ENCODE data around the gene SUGCT. TPM values are rescaled to one million over a fixed set of nuclear protein-coding genes. Genes with fewer than 3 reads are reported as not detected.

The SUGCT gene
- total and polyA plus RNA-seq, 2 of the 13 experiments (the other 11 are each of a cell fraction or from before 2014, with no cell fraction given) = 10.1 to 22.2 TPM

DNA sequence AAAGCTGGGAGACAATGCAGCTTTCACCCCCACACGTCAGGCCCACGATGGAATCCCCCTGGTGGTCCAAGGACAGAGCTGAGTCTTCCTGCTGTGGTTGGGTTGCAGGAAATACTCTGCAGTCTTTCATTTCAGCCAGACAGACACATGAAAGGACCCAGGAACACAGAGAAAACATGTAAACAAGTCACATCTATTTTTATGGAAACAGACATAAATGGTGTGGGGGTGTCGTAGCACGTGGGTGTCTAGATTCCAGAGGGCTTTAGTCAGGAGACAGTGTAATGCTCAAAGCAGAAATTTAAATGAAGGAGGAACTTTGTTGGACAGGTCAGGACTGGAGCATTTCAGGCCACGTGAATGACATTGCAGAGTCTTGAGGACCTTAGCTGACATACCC, 444.6 kb downstream of the SUGCT start:
- POLR2A ChIA-PET = no interaction called here
- FAIRE-seq (no peak), DNase-seq (ENCODE audit: low spot score) (no peak), ATAC-seq (no peak)
- Histone ChIP-seq H3K9me3 (ENCODE audit: low read length) (no peaks in the 10 kb centered on the region), H3K4me3 (replicated peaks in 1 of 3; ENCODE audit: insufficient read depth in 1 of 3, low read depth in 2 of 3, low read length in 3 of 3) (no peak overlapping the region), H3K27ac (ENCODE audit: extremely low read length, insufficient read depth, low read length) (no peak overlapping the region), H4K20me1 (ENCODE audit: insufficient read depth, low read length) (no peaks in the 10 kb centered on the region), H3K36me3 (replicated peaks in 1 of 2; ENCODE audit: control insufficient read depth in 1 of 2, insufficient read depth in 2 of 2, low read length in 2 of 2) (no peaks in the 10 kb centered on the region), H3K9ac (ENCODE audit: insufficient read depth, low read depth, low read length) (no peak overlapping the region), H3K79me2 (ENCODE audit: insufficient read depth, low read length) (no peaks in the 10 kb centered on the region), H3K27me3 (ENCODE audit: control insufficient read depth in 1 of 2, insufficient read depth in 2 of 2, low read length in 2 of 2) (no peaks in the 10 kb centered on the region), H2AFZ (ENCODE audit: low read length) (no peak overlapping the region), H3K4me2 (ENCODE audit: low read depth, low read length) (no peak overlapping the region), H3K4me1 (ENCODE audit: insufficient read depth, low read length) (peaks cover 12% of the 10 kb centered on the region)
- CTCF ChIA-PET (ENCODE audit: low intra/inter-chr PET ratio, low total read pairs) = no interaction called here
- no peak for TF ChIP-seq ZNF558 (CRISPR knock-in tag; IDR thresholded peaks at IDR 0.05; ENCODE audit: borderline replicate concordance)
- TF ChIP-seq ZNF260 (CRISPR knock-in tag; IDR thresholded peaks at IDR 0.05; ENCODE audit: borderline replicate concordance, low read depth) = no peak
- no peak for TF ChIP-seq SMAD9 (CRISPR knock-in tag; IDR thresholded peaks at IDR 0.05)
- TF ChIP-seq, protein P1, sequence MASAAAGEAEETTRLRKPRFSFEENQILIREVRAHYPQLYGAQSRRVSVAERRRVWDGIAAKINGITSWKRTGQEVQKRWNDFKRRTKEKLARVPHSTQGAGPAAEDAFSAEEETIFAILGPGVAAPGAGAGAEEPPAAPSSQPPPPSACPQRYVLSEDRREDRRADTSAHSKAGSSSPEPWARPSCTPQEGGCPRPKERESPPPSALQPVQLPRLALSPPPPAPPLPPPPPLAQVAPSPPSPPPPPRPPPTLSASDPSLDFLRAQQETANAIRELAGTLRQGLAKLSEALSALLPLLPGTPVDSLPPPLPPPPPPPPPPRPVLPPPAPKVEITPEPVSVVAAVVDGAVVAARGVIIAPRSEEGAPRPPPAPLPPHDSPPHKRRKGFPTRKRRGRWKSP (CRISPR knock-in tag; IDR thresholded peaks at IDR 0.05) = no peak
- no peak for TF ChIP-seq ZNF3 (CRISPR knock-in tag; IDR thresholded peaks at IDR 0.05)
- TF ChIP-seq U2AF1 (optimal IDR thresholded peaks at IDR 0.05; ENCODE audit: low read depth, low read length) = no peak
- TF ChIP-seq TIGD3 (CRISPR knock-in tag; IDR thresholded peaks at IDR 0.05; ENCODE audit: borderline replicate concordance) = no peak
- no peak for TF ChIP-seq SNAPC2 (CRISPR knock-in tag; IDR thresholded peaks at IDR 0.05)
- TF ChIP-seq NAIF1 (CRISPR knock-in tag; IDR thresholded peaks at IDR 0.05; ENCODE audit: borderline replicate concordance) = no peak
- TF ChIP-seq ZNF382 (CRISPR knock-in tag; IDR thresholded peaks at IDR 0.05; ENCODE audit: borderline replicate concordance) = no peak
- no peak for TF ChIP-seq ZNF432 (CRISPR knock-in tag; IDR thresholded peaks at IDR 0.05; ENCODE audit: borderline replicate concordance)
- TF ChIP-seq, protein P2, sequence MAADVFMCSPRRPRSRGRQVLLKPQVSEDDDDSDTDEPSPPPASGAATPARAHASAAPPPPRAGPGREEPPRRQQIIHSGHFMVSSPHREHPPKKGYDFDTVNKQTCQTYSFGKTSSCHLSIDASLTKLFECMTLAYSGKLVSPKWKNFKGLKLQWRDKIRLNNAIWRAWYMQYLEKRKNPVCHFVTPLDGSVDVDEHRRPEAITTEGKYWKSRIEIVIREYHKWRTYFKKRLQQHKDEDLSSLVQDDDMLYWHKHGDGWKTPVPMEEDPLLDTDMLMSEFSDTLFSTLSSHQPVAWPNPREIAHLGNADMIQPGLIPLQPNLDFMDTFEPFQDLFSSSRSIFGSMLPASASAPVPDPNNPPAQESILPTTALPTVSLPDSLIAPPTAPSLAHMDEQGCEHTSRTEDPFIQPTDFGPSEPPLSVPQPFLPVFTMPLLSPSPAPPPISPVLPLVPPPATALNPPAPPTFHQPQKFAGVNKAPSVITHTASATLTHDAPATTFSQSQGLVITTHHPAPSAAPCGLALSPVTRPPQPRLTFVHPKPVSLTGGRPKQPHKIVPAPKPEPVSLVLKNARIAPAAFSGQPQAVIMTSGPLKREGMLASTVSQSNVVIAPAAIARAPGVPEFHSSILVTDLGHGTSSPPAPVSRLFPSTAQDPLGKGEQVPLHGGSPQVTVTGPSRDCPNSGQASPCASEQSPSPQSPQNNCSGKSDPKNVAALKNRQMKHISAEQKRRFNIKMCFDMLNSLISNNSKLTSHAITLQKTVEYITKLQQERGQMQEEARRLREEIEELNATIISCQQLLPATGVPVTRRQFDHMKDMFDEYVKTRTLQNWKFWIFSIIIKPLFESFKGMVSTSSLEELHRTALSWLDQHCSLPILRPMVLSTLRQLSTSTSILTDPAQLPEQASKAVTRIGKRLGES (CRISPR knock-in tag; IDR thresholded peaks at IDR 0.05; ENCODE audit: borderline replicate concordance) = no peak
- TF ChIP-seq ZC3H13 (CRISPR knock-in tag; IDR thresholded peaks at IDR 0.05) = no peak
- in situ Hi-C loops (cut with HindIII; ENCODE audit: extremely low pct_ligation_motif_present, low pct_unique_long_range_greater_than_20kb) = no loop called here
- no TSS peak for BruUV-seq (replicated peaks)
- 95% methylated on average over 5 of the region's 5 CpGs for WGBS (ENCODE audit: low lambda C conversion rate)
- intact Hi-C loops (cut with micrococcal nuclease; ENCODE audit: unreplicated experiment) = no loop called here
